Measurements from ENCODE around the gene HOXB13.
A peak's percentile ranks its signal among the peaks of the same experiment; 100 is the strongest.

HOXB13 gene

DNA sequence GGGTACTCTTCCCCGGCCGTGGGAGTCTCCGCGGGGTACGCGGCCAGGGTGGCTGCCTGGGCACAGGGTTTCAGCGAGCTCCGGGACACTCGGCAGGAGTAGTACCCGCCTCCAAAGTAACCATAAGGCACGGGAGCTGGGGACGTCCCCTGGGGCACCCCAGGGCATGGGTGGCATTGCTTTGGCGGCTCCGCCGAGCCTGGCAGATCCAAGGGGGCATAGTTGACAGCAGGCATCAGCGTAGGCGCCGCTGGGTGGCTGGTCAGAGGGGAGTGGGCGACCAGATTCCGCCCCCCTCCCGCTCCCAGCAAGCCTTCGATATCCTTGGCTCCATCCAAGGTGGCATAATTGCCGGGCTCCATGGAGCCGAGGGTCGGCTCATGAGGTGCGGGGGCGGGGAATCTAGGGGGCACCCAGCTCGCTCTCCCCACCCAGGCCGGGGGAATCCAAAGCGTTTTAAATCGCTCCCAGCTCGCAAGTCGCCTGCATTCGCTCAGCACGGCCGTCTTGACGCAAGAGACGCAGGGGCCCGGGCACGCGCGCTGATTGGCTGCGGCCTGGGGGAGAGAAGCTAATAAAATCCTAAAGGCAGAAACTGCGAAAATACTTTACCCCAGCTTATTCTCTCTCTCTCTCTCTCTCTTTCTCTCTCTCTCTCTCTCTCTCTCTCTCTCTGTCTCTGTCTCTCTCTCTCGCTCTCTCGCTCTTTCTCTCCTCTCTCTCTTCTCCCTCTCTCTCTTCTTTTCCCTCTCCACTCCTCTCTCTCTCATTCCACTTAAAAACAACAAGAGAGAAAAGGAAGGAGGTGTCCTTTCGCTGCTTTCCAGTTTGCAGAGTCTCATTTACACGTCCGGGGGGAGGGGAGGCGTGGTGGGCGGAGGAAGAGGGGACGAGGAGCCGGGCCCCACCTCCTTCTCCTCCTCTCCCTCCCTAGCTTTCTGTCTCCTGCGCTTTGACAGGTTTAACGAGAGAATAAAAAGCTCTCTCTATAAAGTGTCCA is at the start of gene HOXB13:
HOXB13 (minus strand) TSS at position 519 of the 1,000 bp plus-strand sequence; CDS start at position 362, 157 bp downstream.
- Histone ChIP-seq H3K4me1 (peaks cover 0 to 42% (median 31%) of the 10 kb centered on the region in 4 donors), H3K9me3 (no peaks in the 10 kb centered on the region), H3K4me3 (no peak within 1 kb of the TSS), H3K36me3 (no peaks in the 10 kb centered on the region), H3K27me3 (peaks cover 6 to 100% of the 10 kb centered on the region in 2 donors), H3K27ac (no peak within 1 kb of the TSS)
- DNase-seq = no peak
- intact Hi-C loops (cut with DNase I; ENCODE audit: low total_unique reads) = loop anchor here (5.0 to 10.0 kb wide), 2 partner anchors 64 to 156 kb away; no protein-coding TSS in a partner anchor
- TF ChIP-seq, protein P1, sequence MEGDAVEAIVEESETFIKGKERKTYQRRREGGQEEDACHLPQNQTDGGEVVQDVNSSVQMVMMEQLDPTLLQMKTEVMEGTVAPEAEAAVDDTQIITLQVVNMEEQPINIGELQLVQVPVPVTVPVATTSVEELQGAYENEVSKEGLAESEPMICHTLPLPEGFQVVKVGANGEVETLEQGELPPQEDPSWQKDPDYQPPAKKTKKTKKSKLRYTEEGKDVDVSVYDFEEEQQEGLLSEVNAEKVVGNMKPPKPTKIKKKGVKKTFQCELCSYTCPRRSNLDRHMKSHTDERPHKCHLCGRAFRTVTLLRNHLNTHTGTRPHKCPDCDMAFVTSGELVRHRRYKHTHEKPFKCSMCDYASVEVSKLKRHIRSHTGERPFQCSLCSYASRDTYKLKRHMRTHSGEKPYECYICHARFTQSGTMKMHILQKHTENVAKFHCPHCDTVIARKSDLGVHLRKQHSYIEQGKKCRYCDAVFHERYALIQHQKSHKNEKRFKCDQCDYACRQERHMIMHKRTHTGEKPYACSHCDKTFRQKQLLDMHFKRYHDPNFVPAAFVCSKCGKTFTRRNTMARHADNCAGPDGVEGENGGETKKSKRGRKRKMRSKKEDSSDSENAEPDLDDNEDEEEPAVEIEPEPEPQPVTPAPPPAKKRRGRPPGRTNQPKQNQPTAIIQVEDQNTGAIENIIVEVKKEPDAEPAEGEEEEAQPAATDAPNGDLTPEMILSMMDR (IDR thresholded peaks at IDR 0.05) = no peak

DNA sequence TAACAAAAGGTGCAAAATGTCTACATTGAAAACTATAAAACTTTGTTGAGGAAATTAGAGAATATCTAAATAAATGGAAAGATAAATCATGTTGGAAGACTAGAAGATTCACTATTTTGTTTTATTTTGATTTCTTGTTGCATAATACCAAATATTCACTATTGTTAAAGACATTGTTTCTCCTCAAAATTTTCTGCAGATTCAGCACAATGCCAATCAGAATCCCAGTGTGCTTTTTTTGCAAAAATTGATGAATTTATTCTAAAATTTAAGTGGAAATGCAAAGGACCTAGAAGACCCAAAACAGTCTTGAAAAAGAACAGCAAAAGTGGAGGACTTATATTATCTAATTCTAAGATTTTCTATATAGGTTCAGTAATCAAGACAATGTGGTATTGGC is 48.1 kb upstream of the HOXB13 start:
- no peak overlapping the region for H3K27ac ChIP-seq
- DNase-seq = no peak
- peaks cover 0 to 26% of the 10 kb centered on the region in 2 donors for H3K27me3 ChIP-seq
- TF ChIP-seq, protein P1 (IDR thresholded peaks at IDR 0.05) = no peak
- H3K9me3 ChIP-seq = no peaks in the 10 kb centered on the region
- H3K4me1 ChIP-seq = no peaks in the 10 kb centered on the region
- no peaks in the 10 kb centered on the region for H3K36me3 ChIP-seq
- H3K4me3 ChIP-seq = no peak overlapping the region
- intact Hi-C loops (cut with DNase I; ENCODE audit: low total_unique reads) = no loop called here

DNA sequence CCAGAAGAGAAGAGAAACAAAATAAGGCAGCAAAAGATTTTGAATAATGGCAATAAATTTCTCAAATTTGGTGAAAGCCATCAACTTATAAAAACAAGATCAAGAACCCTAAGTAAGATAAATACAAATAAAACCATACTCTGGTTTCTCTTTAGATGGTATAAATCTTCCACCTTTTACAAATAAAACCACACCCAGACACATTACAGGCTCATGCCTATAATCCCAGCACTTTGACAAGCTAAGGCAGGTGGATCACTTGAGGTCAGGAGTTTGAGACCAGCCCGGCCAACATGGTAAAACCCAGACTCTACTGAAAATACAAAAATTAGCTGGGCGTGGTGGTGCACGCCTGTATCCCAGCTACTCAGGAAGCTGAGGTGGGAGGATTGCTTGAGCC is 44.7 kb upstream of the HOXB13 start:
- DNase-seq = no peak
- H3K27me3 ChIP-seq = peaks cover 0 to 51% of the 10 kb centered on the region in 2 donors
- intact Hi-C loops (cut with DNase I; ENCODE audit: low total_unique reads) = no loop called here

DNA sequence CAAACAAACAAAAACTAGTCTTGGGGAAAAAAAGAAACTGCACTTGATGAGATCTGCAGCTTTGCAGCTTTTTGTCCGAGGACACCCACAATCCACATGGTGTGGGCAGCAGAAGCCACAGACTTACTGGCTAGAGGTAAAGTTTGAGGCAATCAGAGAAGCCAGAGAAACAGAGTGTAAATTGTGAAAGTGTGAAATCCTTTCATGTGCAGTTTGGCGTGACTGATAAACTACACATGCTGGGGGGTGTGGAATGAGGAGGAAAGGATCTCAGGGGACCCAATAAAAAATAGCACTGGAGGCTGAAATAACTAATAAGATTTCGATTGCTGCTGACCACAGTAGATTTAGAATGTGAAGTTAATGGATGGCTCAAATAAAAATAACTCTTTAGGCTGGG is 42.4 kb upstream of the HOXB13 start:
- DNase-seq = no peak
- Histone ChIP-seq H3K4me3 (no peak overlapping the region), H3K9me3 (no peaks in the 10 kb centered on the region), H3K36me3 (no peaks in the 10 kb centered on the region), H3K4me1 (no peaks in the 10 kb centered on the region), H3K27ac (no peak overlapping the region), H3K27me3 (peaks cover 0 to 50% of the 10 kb centered on the region in 2 donors)
- TF ChIP-seq, protein P1 (IDR thresholded peaks at IDR 0.05) = no peak
- intact Hi-C loops (cut with DNase I; ENCODE audit: low total_unique reads) = no loop called here

More for the DNA sequence above, 44.7 kb upstream of the HOXB13 start:
- H3K4me3 ChIP-seq = no peak overlapping the region
- no peaks in the 10 kb centered on the region for H3K9me3 ChIP-seq
- no peaks in the 10 kb centered on the region for H3K36me3 ChIP-seq
- H3K4me1 ChIP-seq = no peaks in the 10 kb centered on the region
- TF ChIP-seq, protein P1 (IDR thresholded peaks at IDR 0.05) = no peak
- no peak overlapping the region for H3K27ac ChIP-seq

DNA sequence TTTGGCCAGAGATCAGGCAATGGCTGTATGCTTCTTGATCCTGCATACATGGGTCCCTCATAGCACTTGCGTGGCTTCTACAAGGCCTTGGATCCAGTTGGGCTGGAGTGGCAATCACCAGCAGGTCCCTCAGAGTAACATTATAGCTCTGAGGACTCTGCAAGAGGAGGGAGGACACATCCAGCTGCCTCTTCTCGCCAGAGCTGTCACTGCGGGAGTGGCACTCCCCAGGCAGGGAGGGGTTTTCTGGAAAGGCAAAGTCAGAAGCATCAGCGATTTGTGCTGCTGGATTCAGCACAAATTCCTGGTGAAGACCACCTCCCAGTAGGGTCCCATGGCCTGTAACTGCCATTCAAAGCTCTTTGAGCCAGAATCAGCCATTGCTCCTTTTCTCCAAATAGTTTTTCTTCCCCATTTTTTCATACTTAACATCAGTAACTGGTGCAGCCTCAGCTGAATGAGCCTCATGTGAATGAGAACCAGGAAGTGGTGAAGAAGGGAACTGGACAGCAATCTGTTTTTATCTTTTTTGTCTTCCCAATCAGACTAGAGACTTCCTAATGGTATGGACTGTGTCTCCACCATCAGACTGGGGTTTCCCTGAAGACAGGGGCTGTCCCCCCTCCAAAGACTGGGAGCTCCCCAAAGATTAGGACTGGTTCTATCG is 40.6 kb upstream of the HOXB13 start:
- H3K36me3 ChIP-seq = no peaks in the 10 kb centered on the region
- peak in 1 of 2 donors; percentile 39 for DNase-seq
- no peaks in the 10 kb centered on the region for H3K4me1 ChIP-seq
- H3K27ac ChIP-seq = no peak overlapping the region
- TF ChIP-seq, protein P1 (IDR thresholded peaks at IDR 0.05) = no peak
- H3K27me3 ChIP-seq = peaks cover 0 to 58% of the 10 kb centered on the region in 2 donors
- no peak overlapping the region for H3K4me3 ChIP-seq
- intact Hi-C loops (cut with DNase I; ENCODE audit: low total_unique reads) = no loop called here
- no peaks in the 10 kb centered on the region for H3K9me3 ChIP-seq

All from tibial artery (tissue), 4 donors.